Esophagus squamous epithelium (tissue), 4 donors: ENCODE measurements around the gene CRLF1.

Experiments
- POLR2A ChIP-seq, 4 donors: fragments of 450-650 bp; IDR thresholded peaks; one replicate each; pipeline ENCODE4 v1.6.1; 2017; ENCODE audit warnings: antibody characterized with exemption in 4 of 4, mild to moderate bottlenecking in 4 of 4, moderate library complexity in 3 of 4
- TF ChIP-seq, protein P1 (sequence below), 6 experiments: fragments of 450-650 bp in 4 of 6; fragments of 200-600 bp in 2 of 6; sonication (generic) in 2 of 6; IDR thresholded peaks; one replicate each; pipeline ENCODE4 v1.5.1; 2016 to 2019; ENCODE audit warnings: antibody characterized with exemption in 6 of 6, mild to moderate bottlenecking in 4 of 6, moderate library complexity in 4 of 6

DNA sequence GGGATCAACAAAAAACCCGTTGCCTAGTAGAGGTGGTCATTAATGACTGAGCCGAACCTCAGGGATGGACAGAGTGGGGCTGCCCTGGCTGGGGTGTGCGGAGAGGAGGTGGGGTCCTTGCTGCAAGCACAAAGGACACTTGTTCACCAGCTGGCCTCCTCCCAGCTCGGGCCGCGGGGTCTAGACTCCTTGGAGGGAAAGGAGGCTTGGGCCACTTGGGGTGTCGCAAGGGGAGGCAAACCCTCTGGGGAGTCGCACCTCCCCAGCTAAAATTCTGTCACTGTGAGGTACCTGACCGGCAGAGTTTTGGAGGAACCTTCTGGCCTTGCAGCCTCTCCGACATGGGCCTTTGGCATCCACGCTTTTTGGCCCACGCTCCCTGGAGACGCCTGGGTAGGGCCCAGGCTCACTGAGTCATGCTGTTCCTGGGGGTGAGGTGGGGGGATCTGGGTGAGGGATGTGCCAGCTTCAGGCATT is 38.5 kb upstream of the CRLF1 start:
- TF ChIP-seq, protein P1, sequence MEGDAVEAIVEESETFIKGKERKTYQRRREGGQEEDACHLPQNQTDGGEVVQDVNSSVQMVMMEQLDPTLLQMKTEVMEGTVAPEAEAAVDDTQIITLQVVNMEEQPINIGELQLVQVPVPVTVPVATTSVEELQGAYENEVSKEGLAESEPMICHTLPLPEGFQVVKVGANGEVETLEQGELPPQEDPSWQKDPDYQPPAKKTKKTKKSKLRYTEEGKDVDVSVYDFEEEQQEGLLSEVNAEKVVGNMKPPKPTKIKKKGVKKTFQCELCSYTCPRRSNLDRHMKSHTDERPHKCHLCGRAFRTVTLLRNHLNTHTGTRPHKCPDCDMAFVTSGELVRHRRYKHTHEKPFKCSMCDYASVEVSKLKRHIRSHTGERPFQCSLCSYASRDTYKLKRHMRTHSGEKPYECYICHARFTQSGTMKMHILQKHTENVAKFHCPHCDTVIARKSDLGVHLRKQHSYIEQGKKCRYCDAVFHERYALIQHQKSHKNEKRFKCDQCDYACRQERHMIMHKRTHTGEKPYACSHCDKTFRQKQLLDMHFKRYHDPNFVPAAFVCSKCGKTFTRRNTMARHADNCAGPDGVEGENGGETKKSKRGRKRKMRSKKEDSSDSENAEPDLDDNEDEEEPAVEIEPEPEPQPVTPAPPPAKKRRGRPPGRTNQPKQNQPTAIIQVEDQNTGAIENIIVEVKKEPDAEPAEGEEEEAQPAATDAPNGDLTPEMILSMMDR (IDR thresholded peaks at IDR 0.05) = no peak
- no peak for TF ChIP-seq POLR2A (IDR thresholded peaks at IDR 0.05)
